Amygdala (tissue), 56 donors: ENCODE measurements around the gene GKN2.
"Not testable (repeated sequence)": the region's sequence is repeated elsewhere in the genome, so short reads cannot be mapped to it uniquely, and the experiment has no call there.

Experiments
- DNase-seq, 56 donors: peaks; one replicate each; lab custom pipeline; 2025; lab: John Stamatoyannopoulos, UW

Gene GKN2

GRCh38 chr2:68900496-68901198 lies 52.0 kb downstream of the GKN2 start:
- no peak for DNase-seq

- not testable (repeated sequence) for DNase-seq
Observed at GRCh38 chr2:68895981-68896380, 56.7 kb downstream of the GKN2 start.
